Transverse colon (tissue), 3 donors: ENCODE data around the gene TEAD4.

Experiments used
- EP300 ChIP-seq: sonication (generic); formaldehyde crosslinking; IDR thresholded peaks from one replicate; pipeline ENCODE4 v1.6.1; 2017; ENCODE audit warnings: antibody characterized with exemption, low read depth
- POLR2A ChIP-seq: fragments of 450-650 bp; IDR thresholded peaks from one replicate; pipeline ENCODE4 v1.6.1; 2016; ENCODE audit warnings: antibody characterized with exemption, mild to moderate bottlenecking, moderate library complexity
- TF ChIP-seq, protein P1 (sequence below), 5 experiments: fragments of 200-600 bp in 3 of 5; fragments of 450-650 bp in 2 of 5; sonication (generic) in 3 of 5; IDR thresholded peaks; 1 replicate in 2 of 5; 2 replicates in 3 of 5; pipeline ENCODE4 v1.5.1; 2016 to 2017; ENCODE audit warnings: antibody characterized with exemption in 5 of 5, inconsistent platforms in 3 of 5, mild to moderate bottlenecking in 2 of 5, moderate library complexity in 1 of 5

GRCh38 chr12:3061501-3062215 is 102.5 kb downstream of the TEAD4 start:
- TF ChIP-seq, protein P1, sequence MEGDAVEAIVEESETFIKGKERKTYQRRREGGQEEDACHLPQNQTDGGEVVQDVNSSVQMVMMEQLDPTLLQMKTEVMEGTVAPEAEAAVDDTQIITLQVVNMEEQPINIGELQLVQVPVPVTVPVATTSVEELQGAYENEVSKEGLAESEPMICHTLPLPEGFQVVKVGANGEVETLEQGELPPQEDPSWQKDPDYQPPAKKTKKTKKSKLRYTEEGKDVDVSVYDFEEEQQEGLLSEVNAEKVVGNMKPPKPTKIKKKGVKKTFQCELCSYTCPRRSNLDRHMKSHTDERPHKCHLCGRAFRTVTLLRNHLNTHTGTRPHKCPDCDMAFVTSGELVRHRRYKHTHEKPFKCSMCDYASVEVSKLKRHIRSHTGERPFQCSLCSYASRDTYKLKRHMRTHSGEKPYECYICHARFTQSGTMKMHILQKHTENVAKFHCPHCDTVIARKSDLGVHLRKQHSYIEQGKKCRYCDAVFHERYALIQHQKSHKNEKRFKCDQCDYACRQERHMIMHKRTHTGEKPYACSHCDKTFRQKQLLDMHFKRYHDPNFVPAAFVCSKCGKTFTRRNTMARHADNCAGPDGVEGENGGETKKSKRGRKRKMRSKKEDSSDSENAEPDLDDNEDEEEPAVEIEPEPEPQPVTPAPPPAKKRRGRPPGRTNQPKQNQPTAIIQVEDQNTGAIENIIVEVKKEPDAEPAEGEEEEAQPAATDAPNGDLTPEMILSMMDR (IDR thresholded peaks at IDR 0.05) = no peak
- no peak for TF ChIP-seq EP300
- TF ChIP-seq POLR2A = no peak
